IPS DF 6.9 (cell line): ENCODE measurements around the gene CCDC178.

Experiments
- DNase-seq: peaks from one replicate; pipeline ENCODE4 v3.0.0-alpha.2; 2013; ENCODE audit warnings: low read depth, low spot score
- H3K27ac ChIP-seq: one replicate; pipeline ENCODE4 v1.5.1; 2013; ENCODE audit warnings: low read length, control low read depth
- H3K27me3 ChIP-seq: 2 replicates; pipeline ENCODE4 v1.6.1; 2013; ENCODE audit warnings: mild to moderate bottlenecking, low read length; ENCODE audit not compliant: control insufficient read depth, insufficient read depth
- H3K36me3 ChIP-seq: 2 replicates; pipeline ENCODE4 v1.6.1; 2013; ENCODE audit warnings: low read length; ENCODE audit not compliant: control insufficient read depth, insufficient read depth
- H3K4me1 ChIP-seq: 2 replicates; pipeline ENCODE4 v1.6.1; 2013; ENCODE audit warnings: low read length; ENCODE audit not compliant: control insufficient read depth, insufficient read depth
- H3K4me3 ChIP-seq: 2 replicates; pipeline ENCODE4 v1.5.1; 2013; ENCODE audit warnings: mild to moderate bottlenecking, low read length
- H3K9me3 ChIP-seq: 2 replicates; pipeline ENCODE4 v1.6.1; 2013; ENCODE audit warnings: low read length, inconsistent platforms; ENCODE audit not compliant: control insufficient read depth, insufficient read depth
- WGBS: extraction: QIAGEN DNeasy Blood & Tissue Kit; methylation state at CpG from one replicate; pipeline ENCODE4 v1.1.7; 2013; ENCODE audit warnings: mixed read lengths, missing lambda C conversion rate; ENCODE audit not compliant: insufficient read length, insufficient coverage; 5-methylcytosine and 5-hydroxymethylcytosine counted together

The CCDC178 gene

GRCh38 chr18:33232318-33232626 is 208.2 kb downstream of the CCDC178 start:
- H3K27me3 ChIP-seq, result no peaks in the 10 kb centered on the region
- DNase-seq, result no peak
- no peaks in the 10 kb centered on the region for H3K9me3 ChIP-seq
- H3K27ac ChIP-seq, result no peak overlapping the region
- H3K4me1 ChIP-seq, result no peaks in the 10 kb centered on the region
- no peaks in the 10 kb centered on the region for H3K36me3 ChIP-seq
- no peak overlapping the region for H3K4me3 ChIP-seq

GRCh38 chr18:33231474-33232317 is 208.8 kb downstream of the CCDC178 start:
- no CpG with 5 or more reads among the region's 6 CpGs for WGBS
- Histone ChIP-seq H3K9me3 (no peaks in the 10 kb centered on the region), H3K27ac (no peak overlapping the region), H3K4me3 (no peak overlapping the region), H3K4me1 (no peaks in the 10 kb centered on the region), H3K36me3 (no peaks in the 10 kb centered on the region), H3K27me3 (no peaks in the 10 kb centered on the region)
- DNase-seq, result peak; percentile 92

DNA sequence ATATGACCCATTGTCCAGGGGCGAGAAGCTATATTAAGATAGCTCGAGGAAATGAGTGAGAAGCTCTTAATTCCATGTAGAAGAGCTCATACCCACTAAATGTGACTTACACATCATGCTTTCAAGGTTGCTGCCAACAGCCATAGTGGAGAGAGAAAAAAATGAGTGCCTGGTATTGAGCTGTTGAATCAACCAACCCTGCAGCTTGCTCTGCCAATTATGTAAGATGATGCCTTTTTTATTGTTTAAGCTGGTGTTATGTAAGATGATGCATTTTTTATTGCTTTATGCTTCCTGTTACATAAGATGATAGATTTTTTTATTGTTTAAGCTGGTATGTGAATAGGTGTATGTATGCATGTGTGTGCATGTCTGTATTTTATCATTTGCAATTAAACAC is 228.2 kb downstream of the CCDC178 start:
- H3K27me3 ChIP-seq, result no peaks in the 10 kb centered on the region
- H3K9me3 ChIP-seq, result no peaks in the 10 kb centered on the region
- no peak overlapping the region for H3K4me3 ChIP-seq
- no peaks in the 10 kb centered on the region for H3K36me3 ChIP-seq
- H3K27ac ChIP-seq, result no peak overlapping the region
- no CpG with 5 or more reads among the region's 2 CpGs for WGBS
- no peak for DNase-seq
- H3K4me1 ChIP-seq, result no peaks in the 10 kb centered on the region

GRCh38 chr18:33210575-33211189 is 229.8 kb downstream of the CCDC178 start:
- Histone ChIP-seq H3K27me3 (no peaks in the 10 kb centered on the region), H3K4me1 (peaks cover under 1% of the 10 kb centered on the region; the same call in 1 of the 2 replicates), H3K36me3 (no peaks in the 10 kb centered on the region), H3K4me3 (no peak overlapping the region), H3K27ac (no peak overlapping the region), H3K9me3 (no peaks in the 10 kb centered on the region)
- DNase-seq, result no peak
- WGBS, result no CpG with 5 or more reads among the region's 6 CpGs

DNA sequence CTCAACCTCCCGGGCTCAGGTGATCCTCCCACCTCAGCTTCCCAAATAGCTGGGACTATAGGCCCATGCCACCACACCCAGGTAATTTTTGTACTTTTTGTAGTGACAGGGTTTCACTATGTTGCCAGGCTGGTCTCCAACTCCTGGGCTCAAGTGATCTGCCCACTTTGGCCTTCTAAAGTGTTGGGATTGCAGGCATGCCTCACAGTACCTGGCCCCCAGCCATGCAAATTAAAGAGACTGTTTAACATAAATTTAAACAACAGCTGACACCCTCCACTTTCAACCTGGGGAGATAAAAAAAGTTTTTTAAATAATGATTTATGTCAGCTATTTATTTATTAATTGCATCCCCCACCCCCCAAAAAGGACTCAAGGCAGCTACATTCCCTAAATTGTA is 234.7 kb downstream of the CCDC178 start:
- DNase-seq, result no peak
- H3K36me3 ChIP-seq, result no peaks in the 10 kb centered on the region
- no peaks in the 10 kb centered on the region for H3K27me3 ChIP-seq
- no peak overlapping the region for H3K27ac ChIP-seq
- no peak overlapping the region for H3K4me3 ChIP-seq
- no CpG with 5 or more reads among the region's 1 CpG for WGBS
- H3K9me3 ChIP-seq, result no peaks in the 10 kb centered on the region
- H3K4me1 ChIP-seq, result peaks cover 2% of the 10 kb centered on the region; the same call in 1 of the 2 replicates

- Histone ChIP-seq H3K4me1 (peaks cover 2% of the 10 kb centered on the region; the same call in 1 of the 2 replicates), H3K27ac (no peak overlapping the region), H3K4me3 (no peak overlapping the region), H3K36me3 (no peaks in the 10 kb centered on the region), H3K27me3 (no peaks in the 10 kb centered on the region), H3K9me3 (no peaks in the 10 kb centered on the region)
- peak; percentile 50 for DNase-seq
- WGBS, result no CpG with 5 or more reads among the region's 8 CpGs
Observed at GRCh38 chr18:33201509-33201926, 239.0 kb downstream of the CCDC178 start.

DNA sequence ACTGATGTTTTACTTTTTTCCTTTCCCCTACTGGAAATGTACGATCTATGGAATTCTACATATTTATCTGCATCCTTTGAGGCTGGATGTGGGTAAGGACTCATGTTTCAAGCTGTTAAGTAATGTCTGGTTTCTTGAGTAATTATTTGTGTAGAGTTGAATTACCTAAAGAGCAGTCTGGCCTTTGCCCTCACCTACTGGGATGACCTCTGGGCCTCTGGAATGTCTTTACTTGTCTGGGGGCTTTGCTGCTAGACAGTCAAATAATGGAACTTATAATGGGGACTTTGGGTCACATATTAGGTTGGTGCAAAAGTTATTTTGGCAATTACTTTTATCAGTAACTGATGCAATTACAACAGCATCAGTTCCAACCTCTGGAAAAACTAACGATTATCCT is 244.7 kb downstream of the CCDC178 start:
- H3K9me3 ChIP-seq, result no peaks in the 10 kb centered on the region
- no peak overlapping the region for H3K4me3 ChIP-seq
- no peak overlapping the region for H3K27ac ChIP-seq
- H3K4me1 ChIP-seq, result no peaks in the 10 kb centered on the region
- H3K27me3 ChIP-seq, result no peaks in the 10 kb centered on the region
- no CpG with 5 or more reads among the region's 2 CpGs for WGBS
- no peak for DNase-seq
- no peaks in the 10 kb centered on the region for H3K36me3 ChIP-seq

GRCh38 chr18:33194793-33195192 is 245.7 kb downstream of the CCDC178 start:
- Histone ChIP-seq H3K9me3 (no peaks in the 10 kb centered on the region), H3K27ac (no peak overlapping the region), H3K36me3 (no peaks in the 10 kb centered on the region), H3K4me1 (no peaks in the 10 kb centered on the region), H3K4me3 (no peak overlapping the region), H3K27me3 (no peaks in the 10 kb centered on the region)
- DNase-seq, result no peak

DNA sequence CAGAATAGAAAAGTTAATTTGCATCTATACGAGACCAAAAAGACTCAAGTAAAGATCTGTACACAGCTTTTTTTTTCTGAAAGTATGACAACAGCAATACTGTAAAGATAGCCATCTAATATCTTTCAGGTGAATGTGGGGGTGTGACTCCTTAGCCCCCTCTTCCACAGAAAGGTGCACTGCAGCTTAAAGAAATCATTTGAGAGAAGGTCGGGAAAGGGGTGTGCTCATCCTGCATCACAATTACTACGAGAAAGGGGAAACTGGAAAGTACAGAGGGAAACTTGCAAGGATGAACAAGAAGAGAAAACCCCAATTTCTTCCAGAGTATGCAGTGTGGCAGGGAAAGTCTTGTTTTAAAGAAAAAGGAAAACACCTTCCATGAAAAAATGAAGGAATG is 255.6 kb downstream of the CCDC178 start:
- no CpG with 5 or more reads among the region's 3 CpGs for WGBS
- no peak overlapping the region for H3K27ac ChIP-seq

DNA sequence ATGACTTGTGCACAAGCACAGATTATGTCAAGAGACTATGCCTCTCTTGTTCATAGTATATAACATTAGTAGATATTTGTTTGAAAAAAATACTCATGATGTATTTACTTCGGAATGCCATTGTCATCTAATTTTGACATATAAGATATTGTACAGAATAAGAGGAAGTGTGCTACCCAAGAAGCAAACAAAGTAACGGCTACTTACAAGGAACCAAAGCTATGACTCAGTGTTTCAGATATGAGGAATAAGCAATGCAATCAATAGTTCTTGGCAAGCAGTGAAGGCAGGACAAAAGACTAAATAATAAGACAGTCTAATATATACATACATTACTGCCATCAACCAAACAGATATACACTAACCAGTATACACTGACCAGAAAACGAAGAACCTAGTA is 256.3 kb downstream of the CCDC178 start:
- DNase-seq, result no peak
- WGBS, result no CpG with 5 or more reads among the region's 3 CpGs
- H3K4me1 ChIP-seq, result no peaks in the 10 kb centered on the region
- H3K27ac ChIP-seq, result no peak overlapping the region
- H3K27me3 ChIP-seq, result no peaks in the 10 kb centered on the region
- H3K9me3 ChIP-seq, result no peaks in the 10 kb centered on the region
- no peak overlapping the region for H3K4me3 ChIP-seq
- H3K36me3 ChIP-seq, result no peaks in the 10 kb centered on the region

More for the DNA sequence above, 255.6 kb downstream of the CCDC178 start:
- H3K9me3 ChIP-seq, result no peaks in the 10 kb centered on the region
- no peaks in the 10 kb centered on the region for H3K36me3 ChIP-seq
- H3K4me3 ChIP-seq, result no peak overlapping the region
- no peak for DNase-seq
- H3K27me3 ChIP-seq, result no peaks in the 10 kb centered on the region
- no peaks in the 10 kb centered on the region for H3K4me1 ChIP-seq

- no peaks in the 10 kb centered on the region for H3K27me3 ChIP-seq
- H3K9me3 ChIP-seq, result no peaks in the 10 kb centered on the region
- H3K4me1 ChIP-seq, result no peaks in the 10 kb centered on the region
- H3K4me3 ChIP-seq, result no peak overlapping the region
- no peaks in the 10 kb centered on the region for H3K36me3 ChIP-seq
- DNase-seq, result no peak
- WGBS, result no CpG with 5 or more reads among the region's 4 CpGs
- no peak overlapping the region for H3K27ac ChIP-seq
Observed at GRCh38 chr18:33183136-33183535, 257.4 kb downstream of the CCDC178 start.
